Activated T-cell treated with anti-CD3 and anti-CD28 coated beads for 1 hour (primary cell): Measurements from ENCODE around the gene SMAD7.

ENCODE experiments used
- DNase-seq: peaks from one replicate; pipeline ENCODE4 v3.0.0-alpha.2; 2020; ENCODE audit warnings: low read depth

The SMAD7 gene

DNA sequence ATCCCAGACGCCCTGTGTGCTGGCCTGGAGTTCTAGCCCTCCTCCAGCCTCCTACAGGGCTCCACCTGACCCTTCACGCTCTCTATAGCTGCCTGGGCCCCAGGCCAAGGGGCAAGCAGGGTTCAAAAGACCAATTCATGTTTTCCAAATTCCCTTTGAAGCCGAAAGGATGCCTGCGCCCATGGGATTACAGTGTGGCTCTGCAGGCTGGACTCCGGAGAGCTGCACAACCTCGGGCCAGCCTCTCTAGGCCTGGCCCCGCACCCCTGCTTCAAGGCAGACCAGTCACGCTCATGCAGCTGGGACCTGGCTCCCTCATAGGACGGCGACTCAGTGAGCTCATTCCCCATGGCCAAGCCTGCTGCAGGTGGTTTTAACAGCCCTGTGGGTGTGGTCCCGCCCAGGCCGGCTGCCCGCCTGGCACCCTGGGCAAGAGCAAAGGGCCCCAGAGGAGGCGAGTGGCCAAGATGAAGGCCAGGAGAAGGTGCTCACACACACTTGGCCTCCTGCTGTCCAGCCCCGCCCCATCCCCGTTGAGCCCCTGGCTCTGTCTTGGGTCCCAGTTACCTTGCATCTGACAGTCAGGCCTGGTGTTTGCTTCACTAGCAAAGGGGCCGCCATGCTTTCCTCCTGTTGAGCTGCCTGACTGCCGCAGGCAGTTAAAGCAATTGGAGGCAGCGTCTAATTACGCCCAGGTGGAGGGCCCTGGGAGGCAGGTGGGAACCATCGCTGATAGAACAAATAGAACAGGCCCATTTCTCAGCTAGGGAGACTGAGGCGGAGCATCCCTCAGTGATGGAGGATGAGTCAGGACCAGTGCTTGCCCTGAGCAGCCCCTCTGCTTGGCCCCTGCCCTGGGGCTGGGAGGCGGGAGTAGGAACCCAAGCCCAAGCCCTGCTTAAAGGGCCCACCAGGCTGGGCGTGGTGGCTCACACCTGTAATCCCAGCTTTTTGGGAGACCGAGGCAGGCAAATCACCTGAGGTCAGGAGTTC is 56.9 kb downstream of the SMAD7 start:
- no peak for DNase-seq

GRCh38 chr18:48893061-48893607 is 57.6 kb downstream of the SMAD7 start:
- DNase-seq, result no peak

DNA sequence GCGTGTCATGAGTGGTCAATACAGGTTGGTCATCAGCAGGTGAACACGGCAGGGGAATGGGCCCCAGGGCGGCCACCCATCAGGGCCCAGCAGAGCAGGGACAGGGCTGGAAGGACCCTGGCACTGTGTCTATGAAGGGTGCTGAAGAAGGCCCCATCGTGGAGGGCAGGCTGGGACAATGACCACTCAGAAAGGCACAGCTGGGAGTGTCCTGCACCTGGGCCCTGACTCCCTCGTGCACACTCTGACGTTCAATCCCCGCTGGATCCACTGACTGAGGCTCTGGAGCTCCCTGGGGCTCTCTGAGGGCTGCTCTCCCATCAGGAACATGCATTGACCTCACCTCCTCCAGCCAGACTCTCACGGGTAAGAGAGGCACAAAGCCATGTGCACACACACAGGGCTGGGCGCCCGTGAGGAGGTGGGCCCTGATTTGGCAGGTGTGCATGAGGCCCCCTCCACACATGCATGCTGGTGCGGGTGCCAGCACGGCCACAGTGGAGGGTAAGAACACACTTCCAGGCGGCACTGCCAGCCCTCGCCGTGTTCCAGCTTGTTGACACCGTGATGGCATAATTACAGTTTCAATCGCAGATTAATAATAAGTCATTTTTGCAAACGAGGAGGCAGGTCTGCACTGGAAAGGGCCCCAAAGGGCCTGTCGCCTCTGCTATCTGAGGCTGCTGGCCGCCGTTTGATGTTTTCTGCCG is 58.5 kb downstream of the SMAD7 start:
- no peak for DNase-seq

GRCh38 chr18:48891721-48892120 is 59.0 kb downstream of the SMAD7 start:
- DNase-seq, result no peak

- no peak for DNase-seq
These were observed 60.6 kb downstream of the SMAD7 start for GRCh38 chr18:48889981-48890762.

- no peak for DNase-seq
These were observed 61.4 kb downstream of the SMAD7 start for GRCh38 chr18:48889115-48889941.

DNA sequence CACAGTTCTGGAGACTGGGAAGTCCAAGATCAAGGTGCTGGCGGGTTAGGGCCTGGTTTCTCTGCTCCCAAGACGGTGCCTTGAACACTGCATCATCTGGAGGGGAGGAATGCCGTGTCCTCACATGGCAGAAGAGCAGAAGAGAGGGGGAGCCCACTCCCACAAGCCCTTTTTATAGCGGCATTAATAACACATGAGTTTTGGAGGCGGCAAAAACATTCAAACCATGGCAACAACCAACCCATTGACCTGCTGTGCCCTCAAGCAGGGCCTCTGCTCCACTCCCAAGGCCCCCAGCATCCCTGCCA is 62.0 kb downstream of the SMAD7 start:
- no peak for DNase-seq

DNA sequence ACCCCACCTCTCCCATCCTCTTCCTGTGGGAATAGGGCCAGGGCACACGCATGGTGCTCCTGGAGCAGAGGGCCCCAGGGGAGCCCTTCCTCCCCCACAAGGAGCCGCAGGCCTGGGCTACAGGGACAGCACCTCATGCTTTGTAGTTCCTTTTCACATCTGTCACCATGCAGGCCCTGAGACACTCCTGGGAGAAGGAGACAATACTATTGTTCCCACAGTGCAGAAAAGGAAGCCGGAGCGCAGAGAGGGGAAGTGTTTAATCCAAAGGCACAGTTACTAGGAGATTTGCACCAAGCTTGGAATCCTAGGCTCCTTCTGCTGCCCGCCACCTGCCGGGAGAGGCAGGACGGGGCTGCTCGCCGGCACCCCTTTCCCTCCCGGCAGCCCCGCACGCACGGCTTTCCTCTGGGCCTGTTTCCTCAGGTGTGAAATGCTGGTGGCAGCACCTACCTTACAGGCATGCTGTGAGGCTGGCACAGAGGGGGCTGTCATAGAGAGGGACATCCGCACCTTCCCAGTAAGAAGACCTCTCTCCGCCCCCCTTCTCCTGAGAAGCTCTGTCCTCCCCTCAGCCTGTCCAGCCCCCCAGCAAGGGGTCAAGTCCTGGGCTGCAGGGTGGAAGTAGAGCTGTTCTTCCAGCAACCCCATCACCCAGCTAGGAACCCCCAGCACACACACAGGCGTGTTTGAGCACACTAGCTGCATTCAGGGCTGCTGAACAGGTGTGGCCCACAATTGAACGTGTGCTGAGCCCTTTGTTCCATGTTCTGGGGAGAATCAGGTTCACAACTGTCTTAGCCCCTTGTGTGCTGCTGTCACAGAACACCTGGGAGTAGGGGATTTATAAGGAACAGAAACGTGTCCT is 62.6 kb downstream of the SMAD7 start:
- DNase-seq, result no peak

DNA sequence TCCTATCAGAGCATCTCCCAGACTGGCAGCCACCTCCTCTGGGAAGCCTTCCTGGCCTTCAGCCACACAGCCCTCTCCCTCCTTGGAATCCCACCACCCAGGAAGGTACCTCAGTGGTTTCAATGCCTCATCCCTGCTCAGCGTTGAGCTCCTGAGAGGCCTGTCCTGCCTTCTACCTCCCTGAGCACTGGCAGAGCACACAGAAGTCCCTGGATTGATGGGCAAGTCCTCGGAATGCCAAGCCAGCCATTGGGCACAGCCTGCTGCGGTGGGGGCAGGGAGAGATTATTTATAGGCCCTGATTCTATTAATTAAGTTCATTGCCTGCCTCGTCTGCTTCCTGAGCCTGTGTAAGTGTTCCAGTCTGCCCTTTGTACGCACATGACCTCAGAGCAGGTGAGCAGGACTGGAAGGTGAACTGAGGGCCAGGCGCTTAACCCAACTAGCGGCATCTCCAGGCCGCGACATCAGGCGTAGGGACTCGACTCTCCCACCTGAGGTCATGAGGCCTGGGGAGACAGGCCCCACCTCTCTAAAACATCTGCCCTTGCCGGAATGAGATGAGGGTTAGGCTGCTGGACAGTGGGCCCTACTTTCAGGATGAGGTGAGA is 63.4 kb downstream of the SMAD7 start:
- no peak for DNase-seq

DNA sequence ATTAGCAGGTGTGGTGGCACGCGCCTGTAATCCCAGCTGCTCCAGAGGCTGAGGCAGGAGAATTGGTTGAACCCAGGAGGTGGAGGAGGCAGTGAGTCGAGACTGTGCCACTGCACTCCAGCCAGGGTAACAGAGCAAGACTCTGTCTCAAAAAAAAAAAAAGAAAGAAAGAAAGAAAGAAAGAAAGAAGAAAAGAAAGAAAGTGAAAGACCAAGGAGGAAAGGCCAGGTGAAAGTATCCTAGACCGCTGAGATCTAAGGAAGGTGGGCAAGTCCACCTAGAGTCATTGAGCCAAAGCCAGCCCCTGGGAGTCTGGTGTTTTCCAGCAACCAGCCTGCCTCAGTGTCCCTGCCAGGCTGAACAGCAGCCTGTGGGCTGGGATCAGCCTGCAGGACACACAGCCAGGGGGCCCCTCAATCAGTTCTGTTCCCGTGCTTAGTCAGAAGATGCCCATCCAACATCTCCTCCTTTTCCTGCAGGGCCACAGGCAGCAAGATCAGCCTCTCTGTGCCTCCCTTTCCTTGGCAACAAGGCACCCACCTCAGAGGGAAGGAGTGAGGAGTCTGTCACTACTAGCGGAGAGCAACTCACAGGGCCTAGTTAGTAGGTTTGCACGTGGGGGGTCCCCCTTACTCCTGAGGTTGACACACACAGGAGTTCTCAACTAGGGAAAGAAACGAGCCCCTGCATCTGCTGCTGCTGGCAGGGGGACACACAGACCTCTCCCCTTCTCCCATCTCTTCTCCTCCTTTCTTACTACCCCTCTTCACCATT is 64.1 kb downstream of the SMAD7 start:
- DNase-seq, result no peak

- no peak for DNase-seq
These were observed 64.8 kb downstream of the SMAD7 start for GRCh38 chr18:48885924-48886400.

DNA sequence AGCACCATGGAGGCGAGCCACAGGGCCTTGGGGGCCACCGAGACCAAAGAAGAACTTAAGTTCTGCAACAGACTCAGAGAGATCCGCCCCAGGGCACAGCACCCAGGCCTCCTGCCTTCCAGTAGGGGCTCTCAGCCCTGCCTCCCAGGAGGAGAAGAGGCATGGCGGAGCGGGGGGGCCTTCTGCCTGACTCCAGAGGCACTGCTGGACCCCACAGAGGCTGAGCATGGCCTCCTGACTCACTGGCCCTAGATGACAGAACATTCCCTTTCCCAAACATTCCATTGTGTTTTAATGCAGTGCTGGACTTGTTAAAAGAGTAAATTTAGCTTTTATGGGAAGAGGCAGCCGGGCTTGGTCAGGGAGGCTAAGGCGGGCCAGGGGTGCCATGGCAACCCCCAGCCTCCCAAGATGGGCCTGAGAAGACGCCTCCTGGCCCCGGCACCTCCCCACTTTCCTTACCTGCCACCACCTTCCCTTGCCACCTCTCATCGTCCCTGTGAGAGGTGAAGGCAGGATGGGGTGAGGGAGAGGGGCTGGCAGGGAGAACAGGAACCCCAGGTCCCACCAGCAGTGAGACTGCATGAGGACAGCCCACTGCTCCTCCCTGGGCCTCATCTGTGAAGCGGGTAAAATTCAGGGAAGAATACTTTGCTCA is 65.4 kb downstream of the SMAD7 start:
- no peak for DNase-seq

- no peak for DNase-seq
These were observed 66.0 kb downstream of the SMAD7 start for GRCh38 chr18:48884771-48885170.

DNA sequence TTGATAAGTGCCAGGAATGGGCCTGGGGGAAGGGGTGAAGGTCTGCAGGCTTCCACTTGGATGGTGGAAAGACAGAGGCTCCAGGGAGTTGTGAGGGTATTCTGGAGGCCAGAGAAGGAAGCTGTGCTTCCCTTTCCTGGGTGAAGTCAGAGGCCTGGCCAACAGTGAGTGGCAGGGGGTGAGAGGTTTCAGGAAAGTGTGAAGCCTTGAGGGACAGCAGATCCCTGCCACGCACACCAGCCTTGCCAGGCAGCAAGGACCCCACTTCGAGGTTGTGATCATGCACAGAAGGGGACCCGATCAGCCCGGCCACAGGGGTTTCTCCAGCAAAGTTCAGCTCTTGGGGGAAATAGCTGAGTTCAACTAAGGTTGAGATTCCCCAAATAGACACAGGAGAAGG is 66.5 kb downstream of the SMAD7 start:
- no peak for DNase-seq

- DNase-seq, result no peak
These were observed 68.4 kb downstream of the SMAD7 start for GRCh38 chr18:48882379-48882778.

DNA sequence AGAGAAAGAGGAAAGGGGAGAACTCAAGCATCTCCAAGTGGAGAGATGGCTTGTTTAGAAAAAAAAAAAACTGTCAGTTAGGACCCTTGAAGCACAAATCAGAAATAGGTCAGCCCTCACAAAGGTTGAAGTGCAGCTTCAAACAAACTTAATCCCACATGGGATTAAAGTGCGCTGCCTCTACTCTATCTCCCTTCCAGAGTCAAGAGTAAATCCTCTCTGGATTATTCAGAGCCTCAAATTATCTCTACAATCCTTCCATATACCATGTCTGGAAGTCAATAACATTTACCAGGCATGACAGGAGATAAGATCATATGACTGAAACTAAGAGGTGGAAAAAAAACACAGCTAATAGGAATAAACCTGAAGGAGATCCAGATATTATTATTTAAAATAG is 69.8 kb downstream of the SMAD7 start:
- DNase-seq, result no peak

- DNase-seq, result no peak
These were observed 71.7 kb downstream of the SMAD7 start for GRCh38 chr18:48879008-48879431.

GRCh38 chr18:48878471-48878870 is 72.3 kb downstream of the SMAD7 start:
- no peak for DNase-seq
